Measurements from ENCODE around the gene CHGA.

CHGA gene

DNA sequence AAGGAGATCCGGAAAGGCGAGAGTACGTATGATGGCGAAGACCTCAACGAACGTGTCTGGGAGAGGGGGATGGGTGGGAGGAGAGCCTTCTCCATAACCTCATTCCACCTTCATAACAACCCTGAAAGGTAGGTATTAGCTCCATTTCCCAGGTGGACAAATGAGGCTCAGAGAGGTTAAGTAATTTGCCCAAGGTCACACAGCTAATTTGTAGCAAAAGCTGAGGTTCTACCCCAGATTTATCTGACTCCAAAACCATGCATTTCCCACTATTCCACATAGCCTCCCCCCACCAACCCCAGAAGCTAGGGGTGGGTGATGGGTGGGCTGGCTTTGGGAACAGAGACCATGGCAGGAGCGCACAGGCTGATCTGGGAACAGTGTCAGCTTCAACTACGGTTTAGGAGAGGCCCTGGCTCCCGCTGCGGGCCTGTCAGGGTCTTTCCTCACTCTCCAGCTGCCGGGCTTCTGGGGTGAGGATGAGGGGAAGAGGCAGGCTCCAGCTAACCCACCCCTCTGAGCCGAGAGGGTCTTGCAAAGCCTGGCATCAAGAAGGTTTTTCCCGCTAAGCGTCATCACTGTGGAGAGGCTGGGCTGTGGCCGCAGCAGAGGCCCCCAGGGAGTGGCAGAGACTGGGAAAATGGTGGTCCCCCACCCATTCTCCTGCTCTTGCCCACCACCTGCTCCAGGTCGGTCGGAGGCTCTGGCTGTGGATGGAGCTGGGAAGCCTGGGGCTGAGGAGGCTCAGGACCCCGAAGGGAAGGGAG is 8.9 kb downstream of the CHGA start:
- H3K27ac ChIP-seq: peak overlapping the region; percentile 97

GRCh38 chr14:92932448-92933395 is 9.8 kb downstream of the CHGA start:
- Histone ChIP-seq H3K4me1 (peaks cover 70% of the 10 kb centered on the region), H3K9ac (peak overlapping the region; percentile 82), H3K27me3 (ENCODE audit: control insufficient read depth, insufficient read depth, low read length) (no peaks in the 10 kb centered on the region), H3K9me3 (ENCODE audit: control insufficient read depth, low read length) (no peaks in the 10 kb centered on the region), H3K4me3 (ENCODE audit: low read depth, low read length) (no peak overlapping the region), H3K79me2 (peaks cover 19% of the 10 kb centered on the region), H3K27ac (peak overlapping the region; percentile 97), H3K36me3 (ENCODE audit: control insufficient read depth, insufficient read depth, low read length) (no peaks in the 10 kb centered on the region), H2AFZ (no peak overlapping the region), H3K4me2 (ENCODE audit: low read length) (no peak overlapping the region)
- no peak for TF ChIP-seq CTCF (IDR thresholded peaks at IDR 0.05)

More for the DNA sequence above, 8.9 kb downstream of the CHGA start:
- Histone ChIP-seq H3K4me1 (peaks cover 61% of the 10 kb centered on the region), H3K27me3 (ENCODE audit: control insufficient read depth, insufficient read depth, low read length) (no peaks in the 10 kb centered on the region), H3K79me2 (peaks cover 22% of the 10 kb centered on the region), H3K9me3 (ENCODE audit: control insufficient read depth, low read length) (no peaks in the 10 kb centered on the region), H3K36me3 (ENCODE audit: control insufficient read depth, insufficient read depth, low read length) (no peaks in the 10 kb centered on the region), H2AFZ (no peak overlapping the region), H3K9ac (peak overlapping the region; percentile 82), H3K4me2 (ENCODE audit: low read length) (no peak overlapping the region), H3K4me3 (ENCODE audit: low read depth, low read length) (no peak overlapping the region)
- TF ChIP-seq CTCF (IDR thresholded peaks at IDR 0.05): no peak

DNA sequence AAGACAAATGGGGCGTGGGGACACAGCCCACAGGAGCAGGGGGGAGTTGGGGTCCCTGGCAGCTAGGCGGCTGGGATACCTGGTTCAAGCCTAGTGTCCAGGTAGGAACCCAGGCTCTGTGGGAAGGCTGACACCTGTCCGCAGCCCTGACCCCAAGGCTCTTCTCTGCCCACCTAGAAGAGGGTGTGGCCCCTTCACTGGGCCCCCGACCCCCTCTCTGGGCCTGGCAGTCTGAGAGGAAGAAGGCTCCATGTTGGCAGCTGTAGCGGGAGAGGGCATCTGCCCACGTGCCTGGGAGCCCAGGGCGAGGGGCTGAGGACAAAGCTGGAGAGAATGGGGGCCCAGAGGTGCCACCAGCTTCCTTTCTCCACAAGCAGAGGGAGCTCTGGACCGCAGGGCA is 10.5 kb downstream of the CHGA start:
- H2AFZ ChIP-seq: no peak overlapping the region
- H3K9me3 ChIP-seq (ENCODE audit: control insufficient read depth, low read length): no peaks in the 10 kb centered on the region
- H3K27ac ChIP-seq: peak overlapping the region; percentile 97
- peak; percentile 19 for TF ChIP-seq CTCF (IDR thresholded peaks at IDR 0.05)
- H3K9ac ChIP-seq: peak overlapping the region; percentile 82
- H3K27me3 ChIP-seq (ENCODE audit: control insufficient read depth, insufficient read depth, low read length): no peaks in the 10 kb centered on the region
- no peak overlapping the region for H3K4me3 ChIP-seq (ENCODE audit: low read depth, low read length)
- peaks cover 76% of the 10 kb centered on the region for H3K4me1 ChIP-seq
- peaks cover 14% of the 10 kb centered on the region for H3K79me2 ChIP-seq
- H3K36me3 ChIP-seq (ENCODE audit: control insufficient read depth, insufficient read depth, low read length): no peaks in the 10 kb centered on the region
- no peak overlapping the region for H3K4me2 ChIP-seq (ENCODE audit: low read length)

DNA sequence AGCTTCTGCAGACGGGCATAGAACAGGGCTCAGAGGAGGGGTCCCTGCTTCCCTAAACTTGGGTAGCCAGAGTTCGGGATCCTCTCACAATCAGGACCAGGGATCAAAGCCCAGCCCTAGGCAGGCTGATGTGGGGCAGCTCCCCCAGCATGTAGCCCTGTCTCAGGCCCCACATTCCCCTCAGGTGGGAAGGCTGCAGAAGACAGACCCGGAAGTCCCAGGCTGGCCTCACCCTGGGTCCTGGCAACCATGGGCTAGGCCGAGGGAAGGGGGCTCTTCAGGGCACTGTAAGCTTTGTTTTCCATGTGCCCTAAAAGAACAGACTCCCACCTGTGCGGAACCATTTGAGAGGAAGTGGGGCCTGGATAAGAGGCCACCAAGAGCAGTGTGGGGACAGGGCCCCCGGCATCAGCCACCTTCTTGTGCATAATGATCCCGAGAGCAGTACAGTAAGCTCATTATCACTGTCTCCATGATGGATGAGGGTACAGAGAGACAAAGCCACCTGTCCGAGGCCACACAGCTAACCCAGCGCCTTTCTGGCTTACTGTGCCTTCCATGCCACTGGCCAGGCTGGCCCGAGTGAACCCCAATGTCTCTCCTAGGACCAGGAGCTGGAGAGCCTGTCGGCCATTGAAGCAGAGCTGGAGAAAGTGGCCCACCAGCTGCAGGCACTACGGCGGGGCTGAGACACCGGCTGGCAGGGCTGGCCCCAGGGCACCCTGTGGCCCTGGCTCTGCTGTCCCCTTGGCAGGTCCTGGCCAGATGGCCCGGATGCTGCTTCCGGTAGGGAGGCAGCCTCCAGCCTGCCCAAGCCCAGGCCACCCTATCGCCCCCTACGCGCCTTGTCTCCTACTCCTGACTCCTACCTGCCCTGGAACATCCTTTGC is 11.5 kb downstream of the CHGA start:
- Histone ChIP-seq H3K4me1 (peaks cover 69% of the 10 kb centered on the region), H3K27me3 (ENCODE audit: control insufficient read depth, insufficient read depth, low read length) (no peaks in the 10 kb centered on the region), H3K4me2 (ENCODE audit: low read length) (no peak overlapping the region), H3K36me3 (ENCODE audit: control insufficient read depth, insufficient read depth, low read length) (no peaks in the 10 kb centered on the region), H3K9me3 (ENCODE audit: control insufficient read depth, low read length) (no peaks in the 10 kb centered on the region), H3K9ac (peak overlapping the region; percentile 82), H3K27ac (peak overlapping the region; percentile 97), H2AFZ (no peak overlapping the region), H3K4me3 (ENCODE audit: low read depth, low read length) (no peak overlapping the region), H3K79me2 (peaks cover 8% of the 10 kb centered on the region)
- TF ChIP-seq CTCF (IDR thresholded peaks at IDR 0.05): no peak

All from parathyroid adenoma (tissue), 2 donors.